ENCODE results near the gene NAAA. TPM values are rescaled to one million over a fixed set of nuclear protein-coding genes. Genes with fewer than 3 reads are reported as not detected.

NAAA gene
- total and polyA plus RNA-seq, 2 donors (not counting 1 experiment from before 2014, with no cell fraction given): 32.4 to 50.7 TPM

GRCh38 chr4:75924309-75924827 is 16.4 kb downstream of the NAAA start:
- Histone ChIP-seq H3K4me2 (ENCODE audit: extremely low read depth, insufficient read depth, low read length) (no peak overlapping the region), H3K79me2 (ENCODE audit: control insufficient read depth, insufficient read depth, low read length) (no peaks in the 10 kb centered on the region), H3K36me3 (ENCODE audit: control insufficient read depth, insufficient read depth, low read length) (no peaks in the 10 kb centered on the region), H3K9ac (ENCODE audit: insufficient read depth, low read length) (no peak overlapping the region), H3K27me3 (ENCODE audit: control insufficient read depth, insufficient read depth, low read length) (no peaks in the 10 kb centered on the region), H2AFZ (ENCODE audit: low read length) (no peak overlapping the region), H4K20me1 (ENCODE audit: control insufficient read depth, extremely low read depth, insufficient read depth, low read length) (no peaks in the 10 kb centered on the region), H3K4me1 (ENCODE audit: control insufficient read depth, extremely low read depth, insufficient read depth, low read length) (no peaks in the 10 kb centered on the region), H3K27ac (ENCODE audit: insufficient read depth, low read length) (no peak overlapping the region), H3K4me3 (replicated peaks in 1 of 4; ENCODE audit: control extremely low read depth in 1 of 4, insufficient read depth in 1 of 4, low read depth in 3 of 4, low read length in 4 of 4) (no peak overlapping the region), H3K9me3 (ENCODE audit: control insufficient read depth, insufficient read depth, low read depth, low read length) (no peaks in the 10 kb centered on the region)
- TF ChIP-seq CTCF (conservative IDR thresholded peaks at IDR 0.05 in 1 of 2, IDR thresholded peaks at IDR 0.05 in 1 of 2; ENCODE audit: low read depth in 1 of 2, low read length in 2 of 2): no peak
- no peak for TF ChIP-seq EZH2 (IDR thresholded peaks at IDR 0.05; ENCODE audit: low read length, missing control alignments)
- DNase-seq (ENCODE audit: low read depth in 2 of 2): no peak

- Histone ChIP-seq H3K36me3 (ENCODE audit: control insufficient read depth, insufficient read depth, low read length) (no peaks in the 10 kb centered on the region), H3K4me2 (ENCODE audit: extremely low read depth, insufficient read depth, low read length) (no peak overlapping the region), H3K27ac (ENCODE audit: insufficient read depth, low read length) (no peak overlapping the region), H3K27me3 (ENCODE audit: control insufficient read depth, insufficient read depth, low read length) (no peaks in the 10 kb centered on the region), H3K4me3 (replicated peaks in 1 of 4; ENCODE audit: control extremely low read depth in 1 of 4, insufficient read depth in 1 of 4, low read depth in 3 of 4, low read length in 4 of 4) (no peak overlapping the region), H3K4me1 (ENCODE audit: control insufficient read depth, extremely low read depth, insufficient read depth, low read length) (no peaks in the 10 kb centered on the region), H2AFZ (ENCODE audit: low read length) (no peak overlapping the region), H3K9ac (ENCODE audit: insufficient read depth, low read length) (no peak overlapping the region), H4K20me1 (ENCODE audit: control insufficient read depth, extremely low read depth, insufficient read depth, low read length) (no peaks in the 10 kb centered on the region), H3K9me3 (ENCODE audit: control insufficient read depth, insufficient read depth, low read depth, low read length) (no peaks in the 10 kb centered on the region), H3K79me2 (ENCODE audit: control insufficient read depth, insufficient read depth, low read length) (no peaks in the 10 kb centered on the region)
- TF ChIP-seq EZH2 (IDR thresholded peaks at IDR 0.05; ENCODE audit: low read length, missing control alignments) (no peak), CTCF (conservative IDR thresholded peaks at IDR 0.05 in 1 of 2, IDR thresholded peaks at IDR 0.05 in 1 of 2; ENCODE audit: low read depth in 1 of 2, low read length in 2 of 2) (no peak)
- no peak for DNase-seq (ENCODE audit: low read depth in 2 of 2)
These were observed 18.2 kb downstream of the NAAA start for GRCh38 chr4:75922588-75922987.

GRCh38 chr4:75921910-75922309 is 18.9 kb downstream of the NAAA start:
- Histone ChIP-seq H3K4me2 (ENCODE audit: extremely low read depth, insufficient read depth, low read length) (no peak overlapping the region), H3K36me3 (ENCODE audit: control insufficient read depth, insufficient read depth, low read length) (no peaks in the 10 kb centered on the region), H3K9me3 (ENCODE audit: control insufficient read depth, insufficient read depth, low read depth, low read length) (no peaks in the 10 kb centered on the region), H3K27ac (ENCODE audit: insufficient read depth, low read length) (no peak overlapping the region), H3K4me3 (replicated peaks in 1 of 4; ENCODE audit: control extremely low read depth in 1 of 4, insufficient read depth in 1 of 4, low read depth in 3 of 4, low read length in 4 of 4) (no peak overlapping the region), H3K79me2 (ENCODE audit: control insufficient read depth, insufficient read depth, low read length) (no peaks in the 10 kb centered on the region), H3K9ac (ENCODE audit: insufficient read depth, low read length) (no peak overlapping the region), H2AFZ (ENCODE audit: low read length) (no peak overlapping the region), H3K27me3 (ENCODE audit: control insufficient read depth, insufficient read depth, low read length) (no peaks in the 10 kb centered on the region), H3K4me1 (ENCODE audit: control insufficient read depth, extremely low read depth, insufficient read depth, low read length) (no peaks in the 10 kb centered on the region), H4K20me1 (ENCODE audit: control insufficient read depth, extremely low read depth, insufficient read depth, low read length) (no peaks in the 10 kb centered on the region)
- TF ChIP-seq EZH2 (IDR thresholded peaks at IDR 0.05; ENCODE audit: low read length, missing control alignments) (no peak), CTCF (conservative IDR thresholded peaks at IDR 0.05 in 1 of 2, IDR thresholded peaks at IDR 0.05 in 1 of 2; ENCODE audit: low read depth in 1 of 2, low read length in 2 of 2) (no peak)
- DNase-seq (ENCODE audit: low read depth in 2 of 2): no peak

Data from fibroblast of lung (primary cell).